ENCODE measurements around the gene JAML.

Gene JAML

GRCh38 chr11:118239509-118240205, 14.8 kb upstream of the JAML start:
- DNase-seq: peak; percentile 39

- DNase-seq: peak; percentile 52
Measured at GRCh38 chr11:118238929-118239328, 14.1 kb upstream of the JAML start.

- no peak for DNase-seq
Measured at GRCh38 chr11:118238421-118238820, 13.6 kb upstream of the JAML start.

- DNase-seq: no peak
Measured at GRCh38 chr11:118236170-118236569, 11.4 kb upstream of the JAML start.

- no peak for DNase-seq
Measured at GRCh38 chr11:118234833-118235232, 10.0 kb upstream of the JAML start.

- DNase-seq: no peak
Measured at GRCh38 chr11:118233850-118234249, 9.0 kb upstream of the JAML start.

- no peak for DNase-seq
Measured at GRCh38 chr11:118233377-118233776, 8.6 kb upstream of the JAML start.

GRCh38 chr11:118232659-118233058, 7.8 kb upstream of the JAML start:
- DNase-seq: peak; percentile 57

GRCh38 chr11:118231461-118231860, 6.7 kb upstream of the JAML start:
- DNase-seq: no peak

GRCh38 chr11:118230088-118230487, 5.3 kb upstream of the JAML start:
- DNase-seq: no peak

GRCh38 chr11:118229274-118229847, 4.5 kb upstream of the JAML start:
- DNase-seq: no peak

GRCh38 chr11:118227865-118228785, 3.3 kb upstream of the JAML start:
- DNase-seq: peak; percentile 88

GRCh38 chr11:118226781-118227180, 2.0 kb upstream of the JAML start:
- DNase-seq: peak; percentile 75

GRCh38 chr11:118226296-118226695, 1.5 kb upstream of the JAML start:
- no peak for DNase-seq

- peak; percentile 64 for DNase-seq
Measured at GRCh38 chr11:118223992-118224391, 819 bp downstream of the JAML start.

- peak; percentile 56 for DNase-seq
Measured at GRCh38 chr11:118223570-118223969, 1.2 kb downstream of the JAML start.

GRCh38 chr11:118222437-118222836, 2.4 kb downstream of the JAML start:
- no peak for DNase-seq

GRCh38 chr11:118221419-118221818, 3.4 kb downstream of the JAML start:
- DNase-seq: no peak

- no peak for DNase-seq
Measured at GRCh38 chr11:118219732-118220131, 5.1 kb downstream of the JAML start.

GRCh38 chr11:118219244-118219643, 5.6 kb downstream of the JAML start:
- DNase-seq: no peak

GRCh38 chr11:118217575-118217974, 7.2 kb downstream of the JAML start:
- DNase-seq: peak; percentile 78

- DNase-seq: peak; percentile 80
Measured at GRCh38 chr11:118216621-118217481, 8.0 kb downstream of the JAML start.

GRCh38 chr11:118215765-118216164, 9.0 kb downstream of the JAML start:
- no peak for DNase-seq

All from activated CD4-positive, alpha-beta T cell treated with anti-CD3 and anti-CD28 coated beads, Interleukin-2, amount 50 U/mL, for 16 hours (primary cell).